Esophagus squamous epithelium (tissue), 4 donors: ENCODE measurements around the gene CPNE5.

Experiments used
- CTCF ChIP-seq, 6 experiments: fragments of 450-650 bp in 4 of 6; fragments of 200-600 bp in 2 of 6; sonication (generic) in 2 of 6; IDR thresholded peaks; one replicate each; pipeline ENCODE4 v1.5.1; 2016 to 2019; ENCODE audit warnings: antibody characterized with exemption in 6 of 6, mild to moderate bottlenecking in 4 of 6, moderate library complexity in 4 of 6
- POLR2A ChIP-seq, 4 donors: fragments of 450-650 bp; IDR thresholded peaks; one replicate each; pipeline ENCODE4 v1.6.1; 2017; ENCODE audit warnings: antibody characterized with exemption in 4 of 4, mild to moderate bottlenecking in 4 of 4, moderate library complexity in 3 of 4

DNA sequence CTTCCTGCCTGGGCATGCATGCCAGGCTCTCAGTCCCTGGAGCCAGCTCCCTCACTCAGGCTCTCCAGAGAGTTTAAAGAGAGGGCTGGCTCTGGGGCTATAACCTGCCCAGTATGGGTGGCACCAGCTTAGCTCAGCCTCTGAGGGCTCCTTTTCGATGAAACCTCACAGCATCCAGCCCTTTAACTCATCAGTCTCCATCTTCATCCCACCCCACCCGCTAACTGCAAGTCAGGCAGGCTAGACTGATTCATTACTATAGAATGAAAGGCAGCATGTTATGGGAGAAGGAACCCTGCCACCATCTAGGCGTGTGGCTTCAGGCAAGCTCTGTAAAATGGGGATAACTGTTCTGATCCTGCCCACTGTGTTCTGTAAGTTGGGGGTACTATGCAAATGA is 88.2 kb downstream of the CPNE5 start:
- TF ChIP-seq CTCF (IDR thresholded peaks at IDR 0.05) (no peak), POLR2A (IDR thresholded peaks at IDR 0.05) (no peak)
